Transverse colon (tissue), 4 donors: ENCODE measurements around the gene MRAS.

ENCODE experiments used
- CTCF ChIP-seq, 5 experiments: fragments of 200-600 bp in 3 of 5; fragments of 450-650 bp in 2 of 5; sonication (generic) in 3 of 5; IDR thresholded peaks; 1 replicate in 2 of 5; 2 replicates in 3 of 5; pipeline ENCODE4 v1.5.1; 2016 to 2017; ENCODE audit warnings: antibody characterized with exemption in 5 of 5, inconsistent platforms in 3 of 5, mild to moderate bottlenecking in 2 of 5, moderate library complexity in 1 of 5
- EP300 ChIP-seq: sonication (generic); formaldehyde crosslinking; IDR thresholded peaks from one replicate; pipeline ENCODE4 v1.6.1; 2017; ENCODE audit warnings: antibody characterized with exemption, low read depth
- POLR2A ChIP-seq: fragments of 450-650 bp; IDR thresholded peaks from one replicate; pipeline ENCODE4 v1.6.1; 2016; ENCODE audit warnings: antibody characterized with exemption, mild to moderate bottlenecking, moderate library complexity
- POLR2AphosphoS5 ChIP-seq, 3 donors: sonication (generic); formaldehyde crosslinking; IDR thresholded peaks; one replicate each; pipeline ENCODE4 v1.6.1; 2016; ENCODE audit warnings: antibody characterized with exemption in 3 of 3

- TF ChIP-seq POLR2AphosphoS5 (IDR thresholded peaks at IDR 0.05) = no peak
- no peak for TF ChIP-seq CTCF (IDR thresholded peaks at IDR 0.05)
- TF ChIP-seq POLR2A = no peak
- TF ChIP-seq EP300 = no peak
Measured at GRCh38 chr3:138351916-138352550, 3.7 kb downstream of the MRAS start.
